Activated CD8-positive, alpha-beta memory T cell treated with anti-CD3 and anti-CD28 coated beads, Interleukin-2, amount 50 U/mL, for 24 hours (primary cell): Measurements from ENCODE around the gene SNX9.
"Not testable (repeated sequence)": the region's sequence is repeated elsewhere in the genome, so short reads cannot be mapped to it uniquely, and the experiment has no call there.

ENCODE experiments used
- DNase-seq: peaks from one replicate; pipeline ENCODE4 v3.0.0-alpha.2; 2020; ENCODE audit errors: extremely low read depth

The SNX9 gene

GRCh38 chr6:157927011-157927410, 104.0 kb downstream of the SNX9 start:
- no peak for DNase-seq

GRCh38 chr6:157928428-157928827, 105.4 kb downstream of the SNX9 start:
- DNase-seq: no peak

GRCh38 chr6:157929076-157929475, 106.0 kb downstream of the SNX9 start:
- no peak for DNase-seq

GRCh38 chr6:157929765-157930319, 106.8 kb downstream of the SNX9 start:
- DNase-seq: no peak

- DNase-seq: no peak
Observed at GRCh38 chr6:157935786-157936185, 112.7 kb downstream of the SNX9 start.

- no peak for DNase-seq
Observed at GRCh38 chr6:157937318-157937717, 114.3 kb downstream of the SNX9 start.

GRCh38 chr6:157937916-157938315, 114.9 kb downstream of the SNX9 start:
- DNase-seq: no peak

- peak; percentile 27 for DNase-seq
Observed at GRCh38 chr6:157940375-157941036, 117.5 kb downstream of the SNX9 start.

GRCh38 chr6:157941101-157941863, 118.2 kb downstream of the SNX9 start:
- DNase-seq: no peak

GRCh38 chr6:157942351-157942750, 119.3 kb downstream of the SNX9 start:
- no peak for DNase-seq

- DNase-seq: no peak
Observed at GRCh38 chr6:157943249-157943963, 120.4 kb downstream of the SNX9 start.

- no peak for DNase-seq
Observed at GRCh38 chr6:157943964-157944283, 120.9 kb downstream of the SNX9 start.

GRCh38 chr6:157944983-157945931, 122.2 kb downstream of the SNX9 start:
- DNase-seq: peak; percentile 9

- DNase-seq: no peak
Observed at GRCh38 chr6:157946053-157946617, 123.1 kb downstream of the SNX9 start.

- no peak for DNase-seq
Observed at GRCh38 chr6:157946865-157947532, 124.0 kb downstream of the SNX9 start.

GRCh38 chr6:157950899-157951298, 127.9 kb downstream of the SNX9 start:
- not testable (repeated sequence) for DNase-seq

- no peak for DNase-seq
Observed at GRCh38 chr6:157951828-157952227, 128.8 kb downstream of the SNX9 start.

- no peak for DNase-seq
Observed at GRCh38 chr6:157952861-157953351, 129.9 kb downstream of the SNX9 start.

- DNase-seq: no peak
Observed at GRCh38 chr6:157953580-157954091, 130.6 kb downstream of the SNX9 start.
